Loucy (cell line): ENCODE measurements around the gene SERPINA5.

ENCODE experiments used
- CTCF ChIP-seq: fragments of 200-600 bp; sonication (generic); conservative IDR thresholded peaks from 2 replicates; pipeline ENCODE4 v1.5.1; 2014; ENCODE audit warnings: mild to moderate bottlenecking, antibody characterized with exemption, low read length
- EZH2phosphoT487 ChIP-seq: fragments of 200-600 bp; IDR thresholded peaks from 2 replicates; pipeline ENCODE4 v1.6.1; 2018; ENCODE audit warnings: antibody characterized with exemption, mild to moderate bottlenecking, moderate library complexity, borderline replicate concordance

GRCh38 chr14:94548999-94549985, 31.9 kb upstream of the SERPINA5 start:
- peak; percentile 91 for TF ChIP-seq CTCF
- TF ChIP-seq EZH2phosphoT487: no peak
